ENCODE data around the gene ZCCHC9. TPM values are rescaled to one million over a fixed set of nuclear protein-coding genes. Genes with fewer than 3 reads are reported as not detected.

Gene ZCCHC9
- total and polyA plus RNA-seq, 3 donors from 2014 or later = 18.6 to 23.7 (median 21.0) TPM

DNA sequence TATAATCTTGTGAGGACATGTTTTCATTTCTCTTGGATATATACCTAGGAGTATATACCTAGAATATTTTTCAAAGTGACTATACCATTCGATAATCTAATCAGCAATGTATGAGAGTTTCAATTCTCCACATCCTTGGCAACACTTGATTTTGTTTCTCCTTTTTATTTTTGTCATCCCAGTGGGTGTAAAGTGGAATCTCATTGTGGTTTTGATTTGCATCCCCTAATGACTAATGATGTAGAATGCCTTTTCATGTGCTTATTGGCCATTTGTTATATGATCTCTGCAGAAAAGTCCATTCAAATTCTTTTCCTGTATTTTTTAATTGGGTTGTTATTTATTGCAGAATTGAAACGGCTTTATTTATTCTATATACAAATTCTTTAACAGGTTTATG, 15.2 kb downstream of the ZCCHC9 start:
- Histone ChIP-seq H3K27ac (no peak overlapping the region), H3K4me1 (no peaks in the 10 kb centered on the region), H3K27me3 (no peaks in the 10 kb centered on the region), H3K4me3 (no peak overlapping the region), H3K9me3 (no peaks in the 10 kb centered on the region), H3K36me3 (ENCODE audit: low read depth, missing control alignments) (no peaks in the 10 kb centered on the region)
- WGBS, 2 donors = 83 to 93% methylated on average over 2 of the region's 2 CpGs
- TF ChIP-seq POLR2A (IDR thresholded peaks at IDR 0.05) (no peak), CTCF (IDR thresholded peaks at IDR 0.05) (no peak)
- intact Hi-C loops (cut with DNase I; ENCODE audit: low total_unique reads) = no loop called here
- no peak for DNase-seq

DNA sequence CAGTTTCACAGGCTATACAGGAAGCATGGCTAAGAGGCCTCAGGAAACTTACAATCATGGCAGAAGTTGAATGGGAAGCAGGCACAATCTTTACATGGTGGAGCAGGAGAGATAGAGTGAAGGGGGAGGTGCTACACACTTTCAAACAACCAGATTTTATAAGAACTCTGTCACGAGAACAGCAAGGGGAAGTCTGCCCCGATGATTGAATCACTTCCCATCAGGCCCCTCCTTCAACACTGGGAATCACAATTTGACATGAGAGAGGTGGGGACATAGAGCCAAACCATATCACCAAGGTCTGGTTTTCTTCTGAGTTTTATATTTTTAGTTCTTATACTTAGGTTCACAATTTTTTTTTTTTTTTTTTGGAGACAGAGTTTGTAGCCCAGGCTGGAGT, 16.1 kb downstream of the ZCCHC9 start:
- intact Hi-C loops (cut with DNase I; ENCODE audit: low total_unique reads) = no loop called here
- WGBS, 2 donors = 51 to 86% methylated on average over 2 of the region's 2 CpGs
- no peaks in the 10 kb centered on the region for H3K4me1 ChIP-seq
- TF ChIP-seq CTCF (IDR thresholded peaks at IDR 0.05) = no peak
- TF ChIP-seq POLR2A (IDR thresholded peaks at IDR 0.05) = no peak
- H3K4me3 ChIP-seq = no peak overlapping the region
- no peaks in the 10 kb centered on the region for H3K9me3 ChIP-seq
- no peaks in the 10 kb centered on the region for H3K36me3 ChIP-seq (ENCODE audit: low read depth, missing control alignments)
- no peak for DNase-seq
- no peak overlapping the region for H3K27ac ChIP-seq
- no peaks in the 10 kb centered on the region for H3K27me3 ChIP-seq

- 94 to 95% methylated on average over 2 of the region's 2 CpGs for WGBS, 2 donors
- Histone ChIP-seq H3K27me3 (no peaks in the 10 kb centered on the region), H3K27ac (no peak overlapping the region), H3K4me1 (no peaks in the 10 kb centered on the region), H3K9me3 (no peaks in the 10 kb centered on the region), H3K36me3 (ENCODE audit: low read depth, missing control alignments) (no peaks in the 10 kb centered on the region), H3K4me3 (no peak overlapping the region)
- intact Hi-C loops (cut with DNase I; ENCODE audit: low total_unique reads) = no loop called here
- no peak for DNase-seq
- TF ChIP-seq CTCF (IDR thresholded peaks at IDR 0.05) (no peak), POLR2A (IDR thresholded peaks at IDR 0.05) (no peak)
These were observed 25.2 kb downstream of the ZCCHC9 start for GRCh38 chr5:81326554-81326953.

- H3K4me1 ChIP-seq = no peaks in the 10 kb centered on the region
- no peaks in the 10 kb centered on the region for H3K9me3 ChIP-seq
- H3K36me3 ChIP-seq (ENCODE audit: low read depth, missing control alignments) = no peaks in the 10 kb centered on the region
- no peak overlapping the region for H3K27ac ChIP-seq
- intact Hi-C loops (cut with DNase I; ENCODE audit: low total_unique reads) = no loop called here
- H3K27me3 ChIP-seq = no peaks in the 10 kb centered on the region
- WGBS, 2 donors = 77 to 83% methylated on average over 14 of the region's 14 CpGs
- no peak for TF ChIP-seq POLR2A (IDR thresholded peaks at IDR 0.05)
- TF ChIP-seq CTCF (IDR thresholded peaks at IDR 0.05) = no peak
- no peak overlapping the region for H3K4me3 ChIP-seq
- DNase-seq = no peak
These were observed 33.1 kb downstream of the ZCCHC9 start for GRCh38 chr5:81334304-81335061.

- WGBS, 2 donors = 81 to 86% methylated on average over 2 of the region's 2 CpGs
- no peaks in the 10 kb centered on the region for H3K9me3 ChIP-seq
- no peaks in the 10 kb centered on the region for H3K36me3 ChIP-seq (ENCODE audit: low read depth, missing control alignments)
- intact Hi-C loops (cut with DNase I; ENCODE audit: low total_unique reads) = no loop called here
- TF ChIP-seq CTCF (IDR thresholded peaks at IDR 0.05) (no peak), POLR2A (IDR thresholded peaks at IDR 0.05) (no peak)
- DNase-seq = no peak
- H3K27me3 ChIP-seq = no peaks in the 10 kb centered on the region
- no peaks in the 10 kb centered on the region for H3K4me1 ChIP-seq
- no peak overlapping the region for H3K4me3 ChIP-seq
- no peak overlapping the region for H3K27ac ChIP-seq
These were observed 34.6 kb downstream of the ZCCHC9 start for GRCh38 chr5:81335946-81336345.

All from testis (tissue), 3 donors.